Liver (tissue), 9 donors: ENCODE data around the gene KCNA5. TPM values are rescaled to one million over a fixed set of nuclear protein-coding genes. Genes with fewer than 3 reads are reported as not detected.
A peak's percentile ranks its signal among the peaks of the same experiment; 100 is the strongest.

Experiments
- DNase-seq: peaks from one replicate; pipeline ENCODE4 v3.0.0-alpha.2; 2017; ENCODE audit warnings: low spot score
- H3K27ac ChIP-seq, 2 donors: one replicate each; pipeline ENCODE4 v1.7.0; 2013; ENCODE audit warnings: inconsistent platforms in 2 of 2, low read length in 2 of 2, control low read depth in 1 of 2, low read depth in 1 of 2, mild to moderate bottlenecking in 1 of 2
- H3K27me3 ChIP-seq, 4 donors: one replicate each; pipeline versions ENCODE4 v1.6.1 to v1.7.0; 2013; ENCODE audit warnings: low read length in 3 of 4, inconsistent platforms in 1 of 4, mild to moderate bottlenecking in 1 of 4, moderate library complexity in 1 of 4; ENCODE audit not compliant: control insufficient read depth in 4 of 4, insufficient read depth in 4 of 4
- H3K36me3 ChIP-seq, 4 donors: one replicate each; pipeline versions ENCODE4 v1.6.1 to v1.7.0; 2013; ENCODE audit warnings: low read length in 3 of 4, mild to moderate bottlenecking in 3 of 4, low read depth in 1 of 4, moderate library complexity in 1 of 4; ENCODE audit not compliant: control insufficient read depth in 4 of 4, insufficient read depth in 3 of 4
- H3K4me1 ChIP-seq, 4 donors: one replicate each; pipeline versions ENCODE4 v1.6.1 to v1.7.0; 2013; ENCODE audit warnings: low read length in 3 of 4, mild to moderate bottlenecking in 3 of 4, moderate library complexity in 1 of 4; ENCODE audit not compliant: control insufficient read depth in 4 of 4, insufficient read depth in 4 of 4
- H3K4me3 ChIP-seq, 3 donors: one replicate each; pipeline versions ENCODE4 v1.6.1 to v1.7.0; 2013; ENCODE audit warnings: low read length in 3 of 3, control low read depth in 1 of 3, low read depth in 1 of 3, mild to moderate bottlenecking in 1 of 3
- H3K9ac ChIP-seq, 2 donors: one replicate each; pipeline ENCODE4 v1.7.0; 2013; ENCODE audit warnings: low read length in 2 of 2, mild to moderate bottlenecking in 2 of 2, moderate library complexity in 2 of 2, control low read depth in 1 of 2, low read depth in 1 of 2
- H3K9me3 ChIP-seq, 4 donors: one replicate each; pipeline versions ENCODE4 v1.6.1 to v1.7.0; 2013; ENCODE audit warnings: low read length in 3 of 4; ENCODE audit not compliant: control insufficient read depth in 4 of 4
- ATF3 ChIP-seq: IDR thresholded peaks from 2 replicates; pipeline ENCODE4 v1.6.1; 2016; ENCODE audit warnings: antibody characterized with exemption
- CTCF ChIP-seq: fragments of 150-350 bp; IDR thresholded peaks from 2 replicates; pipeline ENCODE4 v1.5.1; 2017; ENCODE audit warnings: improper control_type of control experiment, low read depth, low read length; ENCODE audit not compliant: missing input control
- FOXA1 ChIP-seq: IDR thresholded peaks from 2 replicates; pipeline ENCODE4 v1.6.1; 2016; ENCODE audit warnings: antibody characterized with exemption
- HNF4A ChIP-seq, 2 donors: conservative IDR thresholded peaks; 2 replicates each; pipeline ENCODE4 v1.6.1; 2016; ENCODE audit warnings: antibody characterized with exemption in 2 of 2, mild to moderate bottlenecking in 2 of 2
- JUND ChIP-seq, 2 donors: IDR thresholded peaks; 2 replicates each; pipeline ENCODE4 v1.6.1; 2016; ENCODE audit warnings: antibody characterized with exemption in 2 of 2
- MAX ChIP-seq: IDR thresholded peaks from 2 replicates; pipeline ENCODE4 v1.6.1; 2016; ENCODE audit warnings: antibody characterized with exemption
- NR2F2 ChIP-seq: IDR thresholded peaks from 2 replicates; pipeline ENCODE4 v1.6.1; 2016; ENCODE audit warnings: antibody characterized with exemption
- RAD21 ChIP-seq, 2 donors: IDR thresholded peaks; 2 replicates each; pipeline ENCODE4 v1.6.1; 2016; ENCODE audit warnings: antibody characterized with exemption in 2 of 2, mild to moderate bottlenecking in 2 of 2
- REST ChIP-seq: IDR thresholded peaks from 2 replicates; pipeline ENCODE4 v1.6.1; 2016; ENCODE audit warnings: antibody characterized with exemption, mild to moderate bottlenecking
- SP1 ChIP-seq: IDR thresholded peaks from 2 replicates; pipeline ENCODE4 v1.6.1; 2018; ENCODE audit warnings: antibody characterized with exemption, mild to moderate bottlenecking
- ZBTB33 ChIP-seq: IDR thresholded peaks from 2 replicates; pipeline ENCODE4 v1.6.1; 2016; ENCODE audit warnings: antibody characterized with exemption
- WGBS: extraction: QIAGEN DNeasy Blood & Tissue Kit; methylation state at CpG from one replicate; pipeline ENCODE4 v1.1.7; 2013; 5-methylcytosine and 5-hydroxymethylcytosine counted together
- polyA plus RNA-seq, 2 donors: library from polyadenylated mRNA; stranded (reverse) in 1 of 2; unstranded in 1 of 2; fragments of 200-250 nt in 1 of 2; fragments of >200 nt in 1 of 2; fragmentation: Nextera tagmentation in 1 of 2; extraction: Ambion mirVana in 1 of 2; gene quantifications; one replicate each; pipeline versions ENCODE4 v1.2.1 to v1.2.3, GENCODE V29; 2013 to 2015
- total RNA-seq, 2 donors: library from RNA; depleted of rRNA; stranded (reverse); fragments of >200 nt; gene quantifications; one replicate each; pipeline ENCODE4 v1.2.3, GENCODE V29; 2014
- donor health status: healthy.
- donor health status: healthy.
- donor health status: healthy.
- donor health status: healthy.
- donor health status: healthy.

KCNA5 gene
- total and polyA plus RNA-seq, 4 donors: 0.09 to 0.42 (median 0.12) TPM; not detected in 1

GRCh38 chr12:5000204-5000603 is 43.5 kb upstream of the KCNA5 start:
- no peak for DNase-seq
- H3K27me3 ChIP-seq: peaks cover 0 to 13% (median 0%) of the 10 kb centered on the region in 4 donors
- 69% methylated on average over 3 of the region's 3 CpGs for WGBS

GRCh38 chr12:5000658-5001385 is 42.9 kb upstream of the KCNA5 start:
- Histone ChIP-seq H3K27ac (no peak overlapping the region), H3K36me3 (no peaks in the 10 kb centered on the region), H3K4me3 (no peak overlapping the region), H3K27me3 (peaks cover 0 to 13% (median 0%) of the 10 kb centered on the region in 4 donors), H3K9me3 (no peaks in the 10 kb centered on the region), H3K9ac (no peak overlapping the region), H3K4me1 (no peaks in the 10 kb centered on the region)
- no peak for DNase-seq
- WGBS: 71% methylated on average over 8 of the region's 8 CpGs
- TF ChIP-seq JUND (IDR thresholded peaks at IDR 0.05) (no peak), REST (no peak), MAX (no peak)

More at GRCh38 chr12:5000204-5000603, 43.5 kb upstream of the KCNA5 start:
- H3K9ac ChIP-seq: no peak overlapping the region
- TF ChIP-seq ATF3 (no peak), CTCF (no peak), HNF4A (conservative IDR thresholded peaks at IDR 0.05) (no peak), SP1 (no peak)
- no peak overlapping the region for H3K4me3 ChIP-seq
- H3K36me3 ChIP-seq: no peaks in the 10 kb centered on the region
- no peak overlapping the region for H3K27ac ChIP-seq
- H3K9me3 ChIP-seq: no peaks in the 10 kb centered on the region
- no peaks in the 10 kb centered on the region for H3K4me1 ChIP-seq

GRCh38 chr12:5003025-5003666 is 40.5 kb upstream of the KCNA5 start:
- peak; percentile 60 for DNase-seq
- TF ChIP-seq HNF4A (conservative IDR thresholded peaks at IDR 0.05) (no peak), FOXA1 (no peak), RAD21 (IDR thresholded peaks at IDR 0.05) (peak; percentile 95 to 97), CTCF (peak; percentile 97), NR2F2 (no peak), ZBTB33 (no peak)
- Histone ChIP-seq H3K9ac (no peak overlapping the region), H3K36me3 (no peaks in the 10 kb centered on the region), H3K4me3 (no peak overlapping the region), H3K27me3 (peaks cover 0 to 7% (median 0%) of the 10 kb centered on the region in 4 donors), H3K27ac (no peak overlapping the region), H3K4me1 (no peaks in the 10 kb centered on the region), H3K9me3 (no peaks in the 10 kb centered on the region)
- 21% methylated on average over 9 of the region's 9 CpGs for WGBS
